GM13976 (cell line): Measurements from ENCODE around the gene EIF4E2.

Experiments
- DNase-seq: peaks from one replicate; pipeline ENCODE4 v3.0.0; 2012; ENCODE audit warnings: low spot score
- CTCF ChIP-seq: IDR thresholded peaks from 2 replicates; pipeline ENCODE4 v1.5.1; 2012; ENCODE audit warnings: borderline replicate concordance, mild to moderate bottlenecking; ENCODE audit not compliant: insufficient read depth; ENCODE audit errors: extremely low read depth, missing control alignments, control extremely low read depth
- in situ Hi-C: fragments of 300-500 bp; cut with MboI; formaldehyde crosslinking; loops from one replicate; pipeline ENCODE4 v1.12.0; 2022; ENCODE audit warnings: low sequenced_read_pairs, mixed read lengths, inconsistent platforms; ENCODE audit not compliant: unreplicated experiment

The EIF4E2 gene

GRCh38 chr2:232525199-232525598 is 25.3 kb upstream of the EIF4E2 start:
- in situ Hi-C loops = no loop called here
- no peak for DNase-seq
- no peak for TF ChIP-seq CTCF

- no peak for DNase-seq
- no peak for TF ChIP-seq CTCF
- in situ Hi-C loops = no loop called here
These were observed 24.6 kb upstream of the EIF4E2 start, which contains the start of gene CHRND for GRCh38 chr2:232525791-232526371. TSS of gene CHRND (plus strand) at chr2:232526160. CDS start at chr2:232526216, 56 bp downstream.

GRCh38 chr2:232526372-232526941 is 24.0 kb upstream of the EIF4E2 start:
- no peak for TF ChIP-seq CTCF
- in situ Hi-C loops = no loop called here

GRCh38 chr2:232527905-232528470 is 22.5 kb upstream of the EIF4E2 start:
- no peak for TF ChIP-seq CTCF
- no peak for DNase-seq
- in situ Hi-C loops = no loop called here

More at GRCh38 chr2:232526372-232526941, 24.0 kb upstream of the EIF4E2 start:
- no peak for DNase-seq

- no peak for DNase-seq
- in situ Hi-C loops = no loop called here
- no peak for TF ChIP-seq CTCF
These were observed 21.6 kb upstream of the EIF4E2 start for GRCh38 chr2:232528746-232529460.

- no peak for DNase-seq
- in situ Hi-C loops = no loop called here
- no peak for TF ChIP-seq CTCF
These were observed 20.5 kb upstream of the EIF4E2 start for GRCh38 chr2:232529806-232530547.
